ENCODE results near the gene DLST.

The DLST gene

DNA sequence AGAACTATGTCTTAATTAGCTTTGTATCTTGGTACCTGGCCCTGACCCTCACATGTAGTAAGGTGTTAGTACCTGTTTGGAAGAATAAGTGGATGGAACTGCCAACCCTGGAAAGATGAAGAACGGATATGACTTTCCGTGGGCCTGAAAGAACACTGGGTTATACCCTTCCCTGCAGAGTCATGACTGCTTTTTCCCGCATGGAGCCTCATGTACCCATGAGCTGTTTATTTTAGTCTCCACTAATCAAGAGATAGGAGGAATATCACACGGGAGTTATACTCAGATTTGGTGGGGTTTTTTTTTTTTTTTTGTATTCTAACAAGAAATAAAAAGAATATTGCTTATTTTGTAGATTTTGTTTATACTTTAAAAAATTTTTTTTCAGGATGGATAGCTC is 15.9 kb downstream of the DLST start:
- DNase-seq, result no peak

DNA sequence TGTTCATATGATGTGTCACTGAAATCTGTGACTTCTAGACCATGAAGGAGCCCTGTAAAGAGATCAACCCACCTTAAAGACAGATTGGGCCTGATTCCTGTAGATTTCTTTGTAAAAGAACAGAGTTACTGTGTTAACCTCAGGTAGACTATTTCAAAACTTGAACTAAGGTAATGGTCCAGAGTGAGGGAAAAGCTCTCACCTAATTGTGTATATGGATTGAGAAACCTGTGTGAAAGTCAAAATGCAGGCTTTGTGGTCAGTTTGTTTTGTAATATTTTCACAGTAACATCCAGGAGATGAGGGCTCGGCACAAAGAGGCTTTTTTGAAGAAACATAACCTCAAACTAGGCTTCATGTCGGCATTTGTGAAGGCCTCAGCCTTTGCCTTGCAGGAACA is 16.4 kb downstream of the DLST start:
- no peak for DNase-seq

DNA sequence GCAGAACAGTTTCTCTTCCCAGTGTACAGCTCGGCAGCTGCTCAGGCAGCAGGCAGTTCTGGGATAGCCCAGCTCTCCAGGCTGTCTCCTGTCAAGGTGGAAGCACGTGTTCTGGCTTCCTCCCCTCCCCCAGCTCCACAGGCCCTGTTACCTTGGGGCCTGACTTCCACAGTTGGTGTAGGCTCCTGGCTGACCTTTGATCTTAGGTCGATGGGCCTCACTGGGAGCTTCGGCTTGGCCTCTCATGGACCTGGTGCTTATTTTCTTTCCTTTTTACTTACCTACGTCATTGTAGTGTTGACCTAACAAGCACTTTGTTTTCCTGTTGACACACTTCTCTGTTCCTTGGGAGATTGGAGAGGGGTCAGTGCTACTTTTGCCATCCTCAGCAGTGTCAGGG is 17.0 kb downstream of the DLST start:
- DNase-seq, result no peak

DNA sequence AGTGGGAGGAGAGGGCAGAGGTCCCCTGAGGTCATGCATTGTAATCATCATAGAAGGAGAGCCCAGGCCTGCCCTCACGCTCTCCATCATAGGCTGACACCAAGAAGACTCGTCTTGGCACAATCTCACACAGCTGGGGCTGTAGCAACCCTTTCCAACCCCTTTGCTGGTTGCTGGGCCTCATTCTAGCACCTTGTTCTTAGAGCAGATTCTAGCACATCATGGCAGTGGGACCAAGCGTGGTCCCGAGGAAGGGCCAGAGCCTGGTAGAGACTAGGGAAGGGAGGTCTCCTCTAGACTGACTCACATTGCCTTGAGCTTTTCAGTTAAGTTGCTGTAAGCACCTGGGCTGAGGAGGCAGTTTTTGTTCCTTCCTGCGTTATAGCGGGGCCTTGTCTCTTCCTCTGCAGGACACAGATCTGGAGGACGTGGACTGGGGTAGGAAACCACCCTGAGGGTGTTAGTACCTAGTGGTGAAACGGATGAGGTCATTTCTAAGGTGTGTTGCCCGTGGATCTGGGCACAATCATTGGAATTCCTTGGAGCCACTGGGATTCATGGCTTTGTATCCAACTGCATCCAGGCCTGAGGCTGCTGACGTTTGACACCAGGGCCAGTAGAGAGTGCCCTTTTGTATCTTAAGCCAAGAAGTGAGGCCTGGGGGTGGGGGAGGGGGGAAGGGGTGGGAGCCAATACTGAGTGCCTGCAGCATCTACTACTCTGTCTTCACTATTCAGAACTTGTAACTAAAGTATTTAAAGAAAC is 21.4 kb downstream of the DLST start:
- no peak for DNase-seq

- DNase-seq, result no peak
Measured at GRCh38 chr14:74904635-74905503, 23.2 kb downstream of the DLST start.

DNA sequence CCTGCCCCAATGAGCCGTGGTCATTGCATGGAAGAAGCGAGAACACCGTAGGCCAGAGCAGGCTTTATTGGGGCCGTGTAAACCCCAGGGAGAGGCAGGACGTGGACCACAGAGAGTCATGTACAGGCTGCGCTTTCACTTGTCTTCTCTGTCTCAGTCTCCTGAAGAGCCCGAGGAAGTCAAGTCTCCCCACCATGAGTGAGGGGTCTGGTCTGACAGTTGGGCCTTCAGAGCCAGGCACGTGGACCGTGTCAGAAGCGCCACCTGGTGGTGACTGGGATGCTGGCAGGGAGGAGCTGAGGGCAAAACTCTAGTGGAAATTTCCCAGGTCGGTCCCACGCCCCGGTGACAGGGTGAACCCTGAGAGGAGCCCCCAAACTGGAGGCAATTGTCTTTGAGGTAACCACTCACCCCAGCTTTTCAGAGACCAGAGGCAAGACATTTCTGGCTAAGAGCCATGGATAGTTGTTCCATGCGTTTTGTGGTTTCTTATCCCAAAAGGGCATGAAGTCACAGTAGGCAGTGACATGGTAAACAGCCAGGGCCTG is 24.0 kb downstream of the DLST start:
- DNase-seq, result peak; percentile 59

GRCh38 chr14:74906925-74907521 is 25.3 kb downstream of the DLST start:
- no peak for DNase-seq

GRCh38 chr14:74907744-74908143 is 26.0 kb downstream of the DLST start:
- DNase-seq, result peak; percentile 71

GRCh38 chr14:74908861-74909341 is 27.2 kb downstream of the DLST start:
- DNase-seq, result no peak

GRCh38 chr14:74909501-74909900 is 27.8 kb downstream of the DLST start:
- DNase-seq, result no peak

DNA sequence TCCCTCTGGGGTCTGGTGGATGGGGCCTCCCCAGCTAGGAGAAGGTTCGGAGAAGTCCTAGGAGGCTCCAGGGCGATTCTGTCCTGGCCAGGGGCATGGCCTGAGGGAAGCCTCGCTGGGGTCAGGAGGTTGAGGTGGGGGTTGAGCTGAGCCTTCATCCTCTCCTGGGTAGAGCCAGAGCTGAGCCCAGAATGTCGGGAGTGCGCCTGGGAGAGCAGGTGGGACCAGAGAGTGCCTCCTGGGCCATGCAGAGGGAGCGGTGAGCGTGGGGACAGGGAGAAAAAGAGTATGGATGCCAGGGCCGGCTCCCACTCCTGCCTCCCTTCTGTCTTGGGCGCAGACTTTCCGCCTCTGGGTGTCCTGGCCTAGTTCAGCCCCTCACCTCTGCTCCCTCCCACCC is 28.2 kb downstream of the DLST start:
- no peak for DNase-seq

DNA sequence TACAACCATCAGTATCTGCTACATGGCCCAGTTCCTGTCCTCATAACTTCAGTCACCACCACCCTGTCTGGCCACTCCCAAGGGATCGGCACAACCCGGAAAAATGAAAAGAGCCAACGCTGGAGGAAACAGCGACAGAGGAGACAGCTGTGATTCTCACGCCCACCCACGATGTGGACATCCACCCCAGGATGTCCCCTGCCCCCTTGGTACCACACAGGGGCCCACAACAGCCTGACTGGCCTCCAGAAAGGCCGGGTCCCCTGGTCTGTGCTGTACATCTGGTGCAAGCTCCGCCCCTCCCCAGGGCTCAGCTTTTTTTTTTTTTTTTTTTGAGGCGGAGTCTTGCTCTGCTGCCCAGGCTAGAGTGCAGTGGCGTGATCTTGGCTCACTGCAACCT is 28.8 kb downstream of the DLST start:
- DNase-seq, result no peak

GRCh38 chr14:74911221-74911620 is 29.5 kb downstream of the DLST start:
- DNase-seq, result no peak

DNA sequence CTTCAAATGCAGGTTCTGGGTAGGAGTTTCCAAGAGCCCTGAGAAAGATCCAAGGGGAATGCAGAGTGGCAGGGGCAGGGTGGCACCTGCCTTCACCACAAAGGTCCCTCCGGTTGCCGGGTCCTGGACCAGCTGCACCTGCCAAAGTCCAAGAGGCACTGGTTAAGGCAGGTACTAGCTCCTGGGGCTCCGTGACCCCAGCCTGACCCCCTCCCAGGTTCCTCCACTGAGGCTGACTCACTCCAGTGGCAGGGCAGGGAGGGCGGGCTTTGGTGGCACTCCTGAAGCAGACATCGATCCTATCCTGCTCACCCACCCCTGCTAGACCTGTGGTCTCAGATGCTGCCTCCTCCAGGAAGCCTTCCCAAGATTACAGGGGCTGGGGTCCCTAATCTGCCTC is 30.0 kb downstream of the DLST start:
- DNase-seq, result no peak

DNA sequence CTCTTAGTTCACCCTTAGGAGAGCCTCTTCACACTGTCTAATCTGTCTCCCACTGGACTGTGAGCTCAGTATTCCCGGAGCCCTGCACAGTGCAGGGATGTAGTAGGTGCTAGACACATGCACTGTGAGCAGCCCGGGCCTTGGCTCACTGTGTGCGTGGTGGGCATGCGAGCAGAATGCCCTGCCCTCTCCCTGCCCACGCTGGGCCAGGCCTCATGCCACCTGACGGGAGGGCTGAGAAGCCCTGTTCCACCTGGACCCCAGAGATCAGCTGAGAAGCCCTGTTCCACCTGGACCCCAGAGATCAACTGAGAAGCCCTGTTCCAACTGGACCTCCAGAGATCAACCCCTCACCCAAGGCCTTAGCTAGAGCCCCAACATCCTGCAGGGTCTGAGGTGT is 30.4 kb downstream of the DLST start:
- no peak for DNase-seq

DNA sequence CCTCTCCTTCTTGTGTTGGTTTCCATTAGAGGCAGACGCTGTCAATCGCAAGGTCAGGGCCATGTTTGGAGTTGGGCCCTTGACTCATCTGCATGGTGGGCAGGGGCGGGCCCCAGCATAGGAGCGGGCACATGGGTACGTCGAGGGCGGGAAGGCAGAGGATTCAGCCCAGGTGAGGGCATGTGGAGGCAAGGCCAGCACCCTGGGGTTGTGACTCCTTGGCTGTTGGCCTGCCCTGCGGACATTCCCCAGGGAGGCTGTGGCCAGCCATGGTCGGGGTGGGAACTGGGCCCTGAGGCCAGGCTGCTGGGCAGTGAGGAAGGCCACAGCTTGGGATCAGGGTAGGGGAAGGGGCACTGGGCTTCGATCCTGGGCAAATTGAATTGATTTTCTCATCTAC is 31.1 kb downstream of the DLST start:
- no peak for DNase-seq

DNA sequence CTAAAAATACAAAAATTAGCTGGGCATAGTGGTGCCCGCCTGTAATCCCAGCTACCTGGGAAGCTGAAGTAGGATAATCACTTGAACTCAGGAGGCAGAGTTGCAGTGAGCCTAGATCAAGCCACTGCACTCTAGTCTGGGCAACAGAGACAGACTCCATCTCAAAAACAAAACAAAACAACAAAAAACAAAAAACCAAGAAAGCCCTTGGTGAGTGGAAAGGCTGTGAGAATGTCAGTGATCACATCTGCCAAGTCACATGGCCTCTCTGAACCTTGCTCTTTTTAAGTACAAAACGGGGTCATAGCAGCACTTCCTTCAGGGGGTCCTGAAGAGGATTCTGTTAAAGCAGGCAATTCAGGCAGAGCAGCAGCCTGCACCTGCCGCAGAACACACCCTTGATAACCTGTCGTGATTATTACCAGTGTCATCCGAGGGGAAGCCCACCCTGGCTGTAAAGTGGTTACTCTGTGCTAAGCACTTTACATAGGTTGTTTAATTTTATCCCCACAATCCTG is 31.7 kb downstream of the DLST start:
- DNase-seq, result no peak

- peak; percentile 25 for DNase-seq
Measured at GRCh38 chr14:74913986-74914573, 32.4 kb downstream of the DLST start.

GRCh38 chr14:74915426-74915825 is 33.7 kb downstream of the DLST start:
- no peak for DNase-seq

- no peak for DNase-seq
Measured at GRCh38 chr14:74915826-74916225, 34.1 kb downstream of the DLST start.

- DNase-seq, result no peak
Measured at GRCh38 chr14:74917178-74917543, 35.4 kb downstream of the DLST start.

- no peak for DNase-seq
Measured at GRCh38 chr14:74917646-74918081, 35.9 kb downstream of the DLST start.

GRCh38 chr14:74918380-74918779 is 36.7 kb downstream of the DLST start:
- DNase-seq, result no peak

Measured in NCI-H1694 treated with DMSO at 0.1 percent for 48 hours (cell line).